GM19193 (cell line): ENCODE results near the gene EMD.
A peak's percentile ranks its signal among the peaks of the same experiment; 100 is the strongest.

Source experiments
- POLR2A ChIP-seq: IDR thresholded peaks from 4 replicates; pipeline ENCODE4 v1.6.1; 2011; ENCODE audit not compliant: insufficient read depth, insufficient read length; ENCODE audit errors: extremely low read depth

Gene EMD

DNA sequence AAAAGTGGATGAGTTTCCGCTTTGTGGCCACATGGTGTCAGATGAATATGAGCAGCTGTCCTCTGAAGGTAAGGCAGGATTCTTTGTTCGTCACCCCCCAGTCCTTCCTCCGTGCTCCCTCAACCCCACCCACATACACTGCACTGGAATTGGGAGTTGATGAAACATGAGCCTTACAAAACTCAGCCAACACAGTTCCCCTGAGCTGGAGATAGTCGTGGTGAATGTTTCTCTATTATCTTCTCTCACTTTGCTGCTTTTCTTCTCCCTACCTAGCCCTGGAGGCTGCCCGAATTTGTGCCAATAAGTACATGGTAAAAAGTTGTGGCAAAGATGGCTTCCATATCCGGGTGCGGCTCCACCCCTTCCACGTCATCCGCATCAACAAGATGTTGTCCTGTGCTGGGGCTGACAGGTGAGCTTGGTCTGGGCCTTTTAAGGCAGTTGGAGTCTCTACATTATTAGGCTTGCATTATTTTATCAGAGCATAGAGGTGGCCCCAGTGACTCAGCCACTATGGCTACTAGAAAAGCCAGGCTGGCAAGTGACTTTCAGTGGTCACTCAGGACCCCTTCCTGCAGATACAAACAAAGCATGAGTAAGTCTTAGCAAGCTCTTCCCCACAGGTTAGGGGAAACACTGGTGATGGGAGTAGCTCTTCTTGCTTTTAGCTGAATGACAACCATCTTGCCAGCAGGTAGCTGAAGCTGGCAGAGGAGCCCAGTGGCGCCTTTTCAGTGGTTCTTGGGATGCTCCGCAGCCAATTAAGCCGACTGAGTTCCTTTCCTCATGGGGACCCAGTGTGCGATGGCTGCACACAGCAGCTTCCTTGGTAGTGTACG lies 20.7 kb downstream of the EMD start:
- no peak for TF ChIP-seq POLR2A

DNA sequence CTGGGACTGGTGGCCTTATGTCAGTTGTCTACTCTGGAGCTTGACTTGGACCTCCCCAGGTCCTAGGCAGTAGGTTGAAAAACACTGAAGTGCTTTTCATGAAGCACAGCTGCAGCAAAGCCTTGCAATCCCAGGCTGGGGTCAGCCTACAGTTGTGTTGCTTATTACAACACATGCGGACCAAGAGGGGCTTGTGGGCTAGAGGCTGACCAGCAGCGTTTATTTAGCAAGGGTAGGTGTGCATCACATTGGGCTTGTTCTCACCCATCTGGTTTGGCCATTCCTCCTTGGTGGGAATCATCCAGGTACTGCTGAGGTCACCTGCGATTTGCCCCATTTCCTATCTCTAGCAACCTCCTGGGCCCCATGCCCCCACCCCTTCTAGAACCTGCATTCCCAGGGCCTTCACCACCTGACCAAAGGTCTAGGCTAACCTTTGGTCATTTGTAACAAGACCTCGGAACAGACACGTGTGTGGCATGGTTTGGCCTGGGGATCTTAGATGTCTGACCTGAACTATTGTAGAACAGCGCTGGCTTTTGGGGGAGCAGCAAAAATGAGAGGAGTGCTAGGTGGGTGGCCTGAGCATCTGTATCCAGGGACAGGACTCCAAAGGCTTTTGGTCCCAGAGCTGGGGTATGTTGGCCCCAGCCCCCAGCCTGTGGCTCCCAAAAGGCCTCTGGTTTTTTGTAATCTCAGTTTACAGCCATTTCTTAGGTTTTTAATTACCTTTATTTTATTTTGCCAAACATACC lies 22.1 kb downstream of the EMD start:
- TF ChIP-seq POLR2A: peak; percentile 67

DNA sequence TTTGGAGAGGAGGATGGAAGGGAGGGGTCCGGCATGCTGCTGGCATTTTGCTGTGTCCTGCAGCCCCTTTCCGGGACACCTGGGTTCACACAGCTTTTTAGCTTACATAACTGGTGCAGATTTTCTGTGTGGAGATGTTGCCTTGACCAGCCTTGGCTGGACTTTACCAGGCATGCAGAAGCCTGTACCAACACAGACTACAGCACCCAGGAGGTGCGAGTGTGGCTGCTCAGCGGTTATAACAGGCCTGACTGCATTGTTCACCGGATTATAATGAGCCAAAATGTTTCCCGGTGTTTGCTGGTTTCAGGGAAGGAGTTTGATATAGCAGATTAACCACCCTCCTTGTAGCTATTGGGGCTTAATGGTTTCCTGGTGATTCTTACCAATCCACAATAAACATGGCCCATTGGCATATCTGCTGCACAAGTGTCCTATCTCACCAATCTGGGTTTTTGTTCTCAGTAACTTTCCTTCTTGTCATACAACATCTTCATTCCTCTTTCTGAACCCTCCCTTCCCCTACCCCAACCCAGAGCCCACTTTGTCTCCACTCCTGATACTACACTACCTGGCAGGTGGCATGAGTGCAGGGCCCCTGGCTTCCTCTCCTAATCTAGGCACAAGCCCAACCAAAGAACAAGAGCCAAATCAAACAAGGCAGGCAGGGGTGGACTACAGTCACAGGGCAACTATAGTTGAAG lies 23.0 kb downstream of the EMD start:
- no peak for TF ChIP-seq POLR2A

DNA sequence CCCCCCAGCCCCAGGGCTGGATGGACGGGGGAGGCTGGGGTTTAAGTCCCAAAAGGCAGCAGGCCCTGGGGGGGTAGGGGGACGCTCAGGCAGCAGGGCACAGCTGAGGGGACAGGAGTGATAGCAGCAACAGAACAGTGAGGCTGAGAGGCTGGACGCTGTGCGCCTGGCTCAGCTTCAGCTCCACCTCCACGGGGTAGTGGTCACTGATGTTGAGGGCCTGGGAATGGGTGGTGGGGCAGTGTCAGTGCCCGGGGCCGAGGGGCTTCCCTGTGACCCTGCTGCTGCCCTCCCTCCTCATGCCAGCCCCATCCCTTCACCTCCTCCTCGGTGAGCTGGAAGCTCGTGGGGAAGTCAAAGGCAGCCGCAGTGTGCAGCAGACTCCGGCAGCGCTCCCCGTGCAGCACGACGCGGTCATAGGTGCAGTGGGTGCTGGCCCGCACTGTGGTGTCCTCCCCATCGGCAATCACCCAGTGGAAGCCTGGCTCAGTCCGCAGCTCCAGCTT lies 23.6 kb downstream of the EMD start:
- TF ChIP-seq POLR2A: no peak

DNA sequence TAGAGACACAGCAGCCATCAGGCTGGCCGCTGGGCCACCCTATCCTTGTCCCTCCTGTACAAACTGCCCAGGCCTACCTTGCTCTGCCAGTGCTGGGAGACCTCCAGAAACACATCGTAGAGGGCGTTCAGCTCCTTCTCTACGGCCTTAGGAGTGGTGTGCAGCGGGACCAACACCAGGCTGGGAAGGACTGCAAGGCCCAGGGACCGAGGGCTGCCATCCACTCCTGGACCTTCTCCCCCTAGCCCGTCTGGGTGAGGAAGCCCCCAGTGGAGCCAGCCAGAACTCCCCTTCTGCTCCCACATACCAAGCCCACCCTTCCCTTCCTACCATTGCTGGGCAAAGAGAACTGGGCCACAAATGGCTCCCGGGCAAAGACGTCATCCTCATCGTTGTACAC lies 24.1 kb downstream of the EMD start:
- TF ChIP-seq POLR2A: no peak

DNA sequence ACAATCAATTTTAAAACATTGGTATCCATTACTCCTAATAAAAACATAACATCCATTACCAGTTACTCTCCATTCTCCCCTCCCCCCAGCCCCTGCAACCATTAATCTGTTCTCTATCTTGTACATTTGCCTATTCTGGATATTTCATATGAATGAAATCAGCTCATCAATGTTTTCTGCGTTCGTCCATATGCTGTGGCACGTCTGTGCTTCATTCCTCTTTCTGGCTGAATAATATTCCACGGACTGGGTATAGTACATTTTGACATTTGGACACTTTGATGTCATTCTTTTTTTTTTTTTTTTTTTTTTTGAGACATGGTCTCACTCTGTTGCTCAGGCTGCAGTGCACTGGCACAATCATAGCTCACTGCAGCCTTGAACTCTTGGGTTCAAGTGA lies 24.8 kb downstream of the EMD start:
- TF ChIP-seq POLR2A: no peak

DNA sequence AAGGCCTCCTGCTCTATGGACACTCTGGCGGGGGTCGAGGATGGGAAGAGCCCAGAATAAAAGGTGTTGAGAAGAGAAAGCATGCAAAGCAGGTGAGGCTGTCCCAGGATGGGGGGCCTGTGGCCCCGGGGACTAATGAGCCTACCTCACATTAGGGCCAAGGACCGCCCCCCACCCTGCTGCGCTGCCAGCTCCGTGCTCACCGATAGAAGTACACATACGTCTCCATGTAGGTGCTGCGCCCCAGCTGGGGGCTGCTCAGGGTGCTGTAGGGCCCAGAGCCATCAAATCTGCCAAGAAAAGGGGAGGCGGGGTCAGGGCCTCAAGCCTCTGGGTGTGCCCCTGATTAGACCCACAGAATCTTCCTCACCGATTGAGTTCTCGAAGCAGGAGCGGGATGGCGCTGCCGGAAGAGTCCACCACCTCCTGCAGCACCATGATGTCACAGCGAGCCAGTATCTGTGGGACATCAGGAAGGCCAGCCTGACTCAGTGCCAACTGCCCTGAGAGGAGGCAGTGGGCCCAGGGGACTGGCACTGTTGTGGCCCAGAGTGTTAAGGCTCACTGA lies 25.6 kb downstream of the EMD start:
- no peak for TF ChIP-seq POLR2A

DNA sequence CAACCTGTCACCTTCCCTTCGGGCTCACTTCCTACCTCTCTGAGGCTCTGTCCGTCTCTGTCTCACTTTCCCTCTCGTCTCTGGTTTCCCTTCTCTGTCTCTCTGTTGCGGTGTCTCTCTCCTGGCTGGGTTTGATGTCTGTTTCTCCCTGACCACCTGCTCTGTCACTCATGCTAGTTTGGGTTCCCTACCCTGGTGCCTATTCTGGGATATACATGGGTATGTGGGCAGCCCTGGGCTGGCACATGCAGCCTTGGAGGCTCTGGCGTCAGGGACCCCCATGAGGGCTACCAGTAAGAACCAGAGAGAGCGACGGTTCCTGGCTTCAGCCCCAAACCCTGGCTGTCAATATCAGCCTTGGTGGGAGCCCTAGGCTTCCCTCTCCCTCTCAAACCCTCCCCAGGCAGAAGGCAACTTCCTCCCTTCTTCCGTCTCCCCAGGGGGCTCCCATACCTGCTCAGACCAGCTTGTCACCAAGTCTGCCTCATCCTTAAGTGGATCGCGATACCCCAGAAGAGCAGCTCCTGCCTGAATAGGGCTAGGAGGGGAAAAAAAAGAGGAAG lies 29.6 kb downstream of the EMD start:
- TF ChIP-seq POLR2A: no peak

DNA sequence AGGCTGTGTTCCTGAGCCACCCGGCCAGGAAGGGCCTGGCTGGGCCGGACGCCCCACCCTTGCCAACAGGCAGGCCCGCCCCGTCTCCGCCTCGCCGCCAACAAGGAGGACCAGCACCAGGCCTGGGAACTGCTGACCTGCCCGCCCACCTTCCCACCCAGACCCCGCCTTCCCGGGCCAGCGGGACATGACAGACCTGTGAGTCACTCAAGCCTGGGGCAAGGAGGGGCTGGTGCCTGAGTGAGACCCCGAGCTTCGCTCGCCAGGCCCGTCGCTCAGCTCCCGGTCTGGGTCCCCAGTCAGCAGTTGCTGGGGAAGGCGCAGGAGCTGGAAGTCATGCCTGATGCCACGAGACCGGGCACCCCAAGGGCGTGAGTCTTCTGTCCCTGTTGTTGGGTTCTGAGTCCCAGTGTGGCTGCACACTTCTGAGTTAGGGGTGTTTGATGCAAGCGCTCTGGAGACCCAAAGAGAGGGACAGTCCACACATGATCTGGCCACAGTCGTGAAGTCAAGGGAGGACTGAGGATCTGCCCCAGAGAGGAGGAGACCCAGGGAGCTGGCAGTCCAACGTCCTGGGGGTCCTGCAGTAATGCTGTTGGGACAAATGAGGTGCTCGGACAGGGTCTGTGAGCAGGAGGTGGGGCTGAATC lies 30.3 kb downstream of the EMD start, which contains the start of gene DNASE1L1:
DNASE1L1 (minus strand) TSS at position 33 of the 650 bp plus-strand sequence. CDS start 3,686 bp downstream, outside the sequence.
- no peak for TF ChIP-seq POLR2A

DNA sequence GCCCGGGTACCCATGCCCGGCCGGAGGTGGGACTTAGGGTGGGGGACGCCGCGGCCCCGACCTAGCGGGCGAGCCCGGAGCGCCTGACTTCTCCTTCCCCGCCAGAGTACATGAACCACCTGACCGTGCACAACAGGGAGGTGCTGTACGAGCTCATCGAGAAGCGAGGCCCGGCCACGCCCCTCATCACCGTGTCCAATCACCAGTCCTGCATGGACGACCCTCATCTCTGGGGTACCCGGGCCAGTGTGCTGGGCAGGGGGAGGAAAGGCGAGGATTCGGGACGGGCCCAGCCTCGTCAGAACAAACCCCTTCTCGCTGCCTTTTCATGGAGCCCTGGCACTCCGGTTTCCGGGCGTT lies 32.9 kb downstream of the EMD start:
- peak; percentile 28 for TF ChIP-seq POLR2A

DNA sequence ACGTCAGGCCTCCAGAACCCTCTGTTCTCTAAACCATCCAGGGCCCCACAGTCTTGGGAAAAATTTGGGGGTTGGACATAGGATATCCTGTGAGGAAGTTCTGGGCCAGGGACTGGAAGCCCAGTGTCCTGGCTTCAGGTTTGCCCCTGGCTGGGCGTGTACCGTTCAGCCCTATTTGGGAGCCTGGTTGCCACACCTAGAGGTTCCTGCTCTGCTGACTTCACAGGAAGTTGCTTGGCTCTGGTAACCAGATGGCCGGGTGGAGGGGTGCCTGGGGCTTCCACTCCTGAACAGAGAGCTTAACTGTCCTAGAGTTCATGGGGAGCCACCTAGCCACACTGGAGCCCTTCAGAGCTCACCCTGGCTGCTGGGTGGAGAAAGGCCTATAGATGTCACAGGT lies 33.4 kb downstream of the EMD start:
- no peak for TF ChIP-seq POLR2A

DNA sequence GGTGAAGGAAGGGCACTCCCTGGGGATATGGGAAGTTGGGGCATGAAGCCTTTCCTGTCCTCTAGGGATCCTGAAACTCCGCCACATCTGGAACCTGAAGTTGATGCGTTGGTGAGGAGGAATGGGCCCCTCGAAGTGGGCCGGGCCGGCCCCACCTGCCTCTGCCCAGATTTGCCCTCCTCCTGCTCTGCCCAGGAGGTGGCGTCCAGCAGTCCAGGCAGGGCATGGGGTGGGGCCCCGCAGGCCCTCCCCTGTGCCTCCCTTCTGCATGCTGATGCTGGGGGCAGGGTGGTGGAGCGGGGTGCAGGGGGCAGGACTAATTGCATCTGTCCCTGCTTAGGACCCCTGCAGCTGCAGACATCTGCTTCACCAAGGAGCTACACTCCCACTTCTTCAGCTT lies 34.0 kb downstream of the EMD start:
- no peak for TF ChIP-seq POLR2A

DNA sequence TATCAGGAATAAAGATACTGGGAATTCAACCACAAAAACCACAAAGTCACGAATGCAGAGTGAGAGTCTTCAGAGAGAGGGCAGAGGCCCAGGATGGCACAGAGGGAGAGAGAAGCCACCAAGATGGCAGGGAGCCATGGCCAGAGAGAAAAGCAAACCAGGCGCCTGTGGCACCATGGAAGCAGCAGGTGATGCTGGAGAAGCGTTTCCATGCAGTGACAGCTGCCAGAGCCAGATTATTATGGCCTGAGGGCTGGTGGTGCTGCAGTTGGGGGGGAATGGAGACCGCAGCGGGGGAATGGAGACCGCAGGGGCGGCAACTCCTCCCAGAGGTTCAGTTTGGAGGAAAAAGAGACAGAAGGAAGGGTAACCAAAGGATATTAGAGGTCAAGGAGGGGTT lies 38.1 kb downstream of the EMD start:
- TF ChIP-seq POLR2A: no peak

DNA sequence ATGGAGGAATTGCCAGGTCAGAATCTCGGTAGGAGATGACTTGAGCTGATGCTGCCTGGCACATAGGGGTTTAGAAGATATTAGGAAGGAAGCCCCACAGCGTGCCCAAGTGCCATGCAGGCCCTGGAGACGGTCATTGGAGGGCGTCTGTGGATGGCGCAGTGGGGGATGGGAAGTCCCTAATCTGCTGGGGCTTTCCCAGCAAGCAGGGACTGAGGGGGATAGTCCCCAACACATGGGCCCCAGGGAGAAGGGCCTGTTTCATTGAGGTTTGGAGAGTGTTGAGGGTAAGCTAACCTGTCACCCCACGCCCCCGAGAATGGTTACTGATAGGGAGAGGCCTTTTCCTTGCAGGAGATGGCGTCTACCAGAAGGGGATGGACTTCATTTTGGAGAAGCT lies 40.1 kb downstream of the EMD start:
- TF ChIP-seq POLR2A: no peak
